Duodenal mucosa (tissue), 2 donors: ENCODE results near the gene ADGRG2.

ENCODE experiments used
- H3K27ac ChIP-seq: one replicate; pipeline ENCODE4 v1.7.0; 2013; ENCODE audit warnings: low read depth, low read length
- H3K27me3 ChIP-seq, 2 donors: one replicate each; pipeline ENCODE4 v1.7.0; 2013; ENCODE audit warnings: low read length in 2 of 2, control low read depth in 1 of 2; ENCODE audit not compliant: insufficient read depth in 2 of 2, control insufficient read depth in 1 of 2
- H3K36me3 ChIP-seq, 2 donors: one replicate each; pipeline ENCODE4 v1.7.0; 2013; ENCODE audit warnings: low read length in 2 of 2, control low read depth in 1 of 2; ENCODE audit not compliant: insufficient read depth in 2 of 2, control insufficient read depth in 1 of 2
- H3K4me1 ChIP-seq, 2 donors: one replicate each; pipeline ENCODE4 v1.7.0; 2013; ENCODE audit warnings: low read length in 2 of 2, control low read depth in 1 of 2; ENCODE audit not compliant: insufficient read depth in 2 of 2, control insufficient read depth in 1 of 2
- H3K4me3 ChIP-seq, 2 donors: one replicate each; pipeline ENCODE4 v1.7.0; 2013; ENCODE audit warnings: low read length in 2 of 2, low read depth in 1 of 2
- H3K9ac ChIP-seq, 2 donors: one replicate each; pipeline ENCODE4 v1.7.0; 2013; ENCODE audit warnings: low read length in 2 of 2, low read depth in 1 of 2
- H3K9me3 ChIP-seq, 2 donors: one replicate each; pipeline ENCODE4 v1.7.0; 2013; ENCODE audit warnings: low read length in 2 of 2, control low read depth in 1 of 2; ENCODE audit not compliant: control insufficient read depth in 1 of 2

Gene ADGRG2

DNA sequence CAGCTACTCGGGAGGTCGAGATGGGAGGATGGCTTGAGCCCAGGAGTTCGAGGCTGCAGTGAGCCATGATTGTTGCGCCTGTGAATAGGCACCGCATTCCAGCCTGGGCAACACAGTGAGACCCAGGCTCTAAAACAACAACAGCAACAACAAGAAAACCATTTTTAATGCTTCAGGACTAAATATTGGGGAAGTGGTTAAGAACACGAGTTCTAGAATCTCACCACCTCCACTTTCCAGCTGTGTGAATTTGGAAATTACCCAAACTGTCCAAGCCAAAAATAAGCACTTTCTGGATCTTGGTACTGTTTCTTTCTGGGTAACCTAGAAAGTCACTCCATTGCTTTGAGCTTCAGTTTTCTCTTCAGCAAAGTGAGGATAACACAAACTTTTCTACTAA lies 63.2 kb downstream of the ADGRG2 start:
- no peaks in the 10 kb centered on the region for H3K36me3 ChIP-seq
- no peaks in the 10 kb centered on the region for H3K9me3 ChIP-seq
- no peaks in the 10 kb centered on the region for H3K27me3 ChIP-seq
- H3K4me1 ChIP-seq = no peaks in the 10 kb centered on the region
- no peak overlapping the region for H3K4me3 ChIP-seq
- no peak overlapping the region for H3K9ac ChIP-seq
- no peak overlapping the region for H3K27ac ChIP-seq

DNA sequence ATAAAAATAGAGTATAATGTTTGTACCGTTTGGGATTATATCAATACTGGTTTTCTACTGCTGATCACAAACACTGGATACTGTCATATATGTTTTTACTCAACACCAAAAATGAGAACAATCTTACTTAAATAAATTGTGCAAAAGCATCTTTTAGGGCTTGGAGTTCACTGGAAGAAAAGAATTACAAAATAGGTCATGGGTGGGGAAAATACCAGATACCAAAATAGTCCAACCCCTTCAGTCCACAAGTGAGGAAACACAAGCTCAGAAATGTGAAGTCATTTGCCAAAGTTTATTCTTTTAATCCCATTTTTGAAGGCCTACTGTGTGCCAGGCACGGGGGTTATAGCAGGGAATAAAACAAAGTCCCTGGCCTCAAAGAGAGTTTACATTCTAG lies 64.4 kb downstream of the ADGRG2 start:
- Histone ChIP-seq H3K27ac (no peak overlapping the region), H3K4me1 (no peaks in the 10 kb centered on the region), H3K9me3 (no peaks in the 10 kb centered on the region), H3K4me3 (no peak overlapping the region), H3K9ac (no peak overlapping the region), H3K27me3 (no peaks in the 10 kb centered on the region), H3K36me3 (no peaks in the 10 kb centered on the region)

DNA sequence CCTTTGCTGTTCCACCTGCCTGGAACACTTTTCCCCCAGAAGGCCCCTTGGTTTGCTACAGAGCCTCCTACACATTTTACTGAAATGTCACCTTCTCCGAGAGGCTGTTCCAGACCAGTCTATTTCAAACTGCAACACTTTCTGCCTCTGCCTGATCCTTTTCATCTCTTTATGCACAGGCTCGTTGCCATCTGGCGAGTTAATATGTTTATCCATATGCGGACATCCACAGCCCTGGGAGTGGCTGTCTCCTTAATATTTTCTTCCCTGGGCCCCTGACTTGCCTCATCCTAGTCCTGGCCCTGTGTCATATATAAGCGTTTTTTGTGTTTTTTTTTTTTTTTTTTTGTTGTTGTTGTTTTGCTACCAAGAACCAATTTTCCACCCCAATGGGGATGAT lies 73.2 kb downstream of the ADGRG2 start:
- Histone ChIP-seq H3K4me1 (no peaks in the 10 kb centered on the region), H3K36me3 (no peaks in the 10 kb centered on the region), H3K27me3 (no peaks in the 10 kb centered on the region), H3K27ac (no peak overlapping the region), H3K9me3 (no peaks in the 10 kb centered on the region), H3K4me3 (no peak overlapping the region), H3K9ac (no peak overlapping the region)

DNA sequence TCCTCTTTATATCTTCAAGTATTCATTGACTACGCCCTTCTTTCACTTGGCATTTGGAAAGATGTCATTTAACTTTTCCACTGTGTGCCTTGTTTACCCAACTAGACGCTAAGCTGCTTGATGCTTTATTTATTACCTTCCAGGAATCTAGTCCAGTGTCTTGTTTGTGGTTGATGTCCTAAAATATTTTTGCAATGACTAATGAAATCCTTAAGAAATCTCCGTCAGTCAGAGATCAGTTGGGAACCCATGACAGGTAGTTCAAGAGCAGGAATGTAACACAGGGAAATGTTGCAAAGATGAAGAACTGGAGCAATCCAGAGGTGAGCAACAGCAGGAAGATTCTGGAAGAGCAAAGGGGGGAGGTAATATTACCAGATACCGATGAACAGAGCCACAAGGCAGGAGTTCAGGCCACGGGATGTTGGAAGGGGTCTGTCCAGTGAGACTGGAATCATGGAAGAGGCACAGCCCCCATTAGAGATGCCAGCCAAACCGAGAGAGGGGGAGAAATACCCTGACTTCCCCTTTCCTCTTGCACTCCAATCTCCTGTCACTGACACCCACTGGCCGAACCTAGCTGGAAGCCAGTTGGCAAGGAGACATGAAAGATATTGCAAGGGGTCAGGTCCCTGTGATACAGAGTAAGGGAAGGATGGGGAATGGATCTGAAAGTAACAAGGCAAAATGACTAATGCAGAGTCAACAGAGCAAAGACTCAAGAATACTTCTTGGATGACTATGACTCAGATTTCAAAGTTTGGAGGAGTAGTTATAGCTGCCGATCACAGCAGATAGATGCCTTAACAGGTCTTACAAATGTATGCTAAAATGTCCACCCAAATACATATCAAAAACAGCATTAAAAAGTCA lies 75.7 kb downstream of the ADGRG2 start:
- no peak overlapping the region for H3K4me3 ChIP-seq
- no peaks in the 10 kb centered on the region for H3K4me1 ChIP-seq
- no peaks in the 10 kb centered on the region for H3K27me3 ChIP-seq
- no peaks in the 10 kb centered on the region for H3K36me3 ChIP-seq
- no peak overlapping the region for H3K9ac ChIP-seq
- H3K9me3 ChIP-seq = no peaks in the 10 kb centered on the region
- no peak overlapping the region for H3K27ac ChIP-seq

DNA sequence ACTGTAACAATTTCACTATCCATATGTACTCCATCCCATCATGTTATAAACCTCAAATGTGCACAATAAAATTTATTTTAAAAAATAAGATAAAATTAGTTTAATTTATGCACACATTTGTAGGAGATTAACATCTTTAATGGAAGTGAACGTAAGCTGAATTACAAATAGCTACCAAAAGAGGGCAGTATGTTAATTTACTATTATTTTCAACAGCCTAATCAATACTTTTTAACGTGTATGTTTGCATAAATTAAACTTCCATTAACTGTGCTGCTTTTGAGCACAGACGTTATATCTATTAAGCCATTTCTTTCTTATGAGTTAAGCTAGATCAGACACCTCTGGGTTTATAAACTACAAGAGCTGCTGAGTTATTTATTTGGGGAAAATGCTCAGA lies 81.9 kb downstream of the ADGRG2 start:
- no peaks in the 10 kb centered on the region for H3K27me3 ChIP-seq
- H3K4me3 ChIP-seq = no peak overlapping the region
- H3K9me3 ChIP-seq = no peaks in the 10 kb centered on the region
- no peaks in the 10 kb centered on the region for H3K36me3 ChIP-seq
- no peak overlapping the region for H3K9ac ChIP-seq
- H3K4me1 ChIP-seq = no peaks in the 10 kb centered on the region
- H3K27ac ChIP-seq = no peak overlapping the region

DNA sequence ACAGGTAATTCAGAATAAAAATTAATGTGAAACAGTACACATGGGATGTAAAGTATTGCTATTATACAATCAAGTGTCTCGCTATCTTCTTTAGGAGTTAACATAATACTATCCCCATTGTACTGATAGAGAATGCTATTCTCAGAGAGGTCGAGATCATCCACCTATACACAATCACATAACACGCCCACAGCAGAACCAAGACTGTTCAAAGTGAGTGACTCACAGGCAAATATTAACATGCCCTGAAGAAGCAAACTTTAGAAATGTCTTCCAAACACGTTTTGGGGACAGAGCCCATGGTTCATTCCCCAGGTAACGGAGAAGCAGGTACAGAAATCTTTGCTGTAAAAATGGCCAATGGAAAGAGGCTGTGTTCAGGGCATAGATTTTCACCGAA lies 88.2 kb downstream of the ADGRG2 start:
- H3K4me1 ChIP-seq = no peaks in the 10 kb centered on the region
- H3K9me3 ChIP-seq = no peaks in the 10 kb centered on the region
- no peak overlapping the region for H3K9ac ChIP-seq
- no peak overlapping the region for H3K4me3 ChIP-seq
- no peaks in the 10 kb centered on the region for H3K36me3 ChIP-seq
- no peaks in the 10 kb centered on the region for H3K27me3 ChIP-seq
- no peak overlapping the region for H3K27ac ChIP-seq

DNA sequence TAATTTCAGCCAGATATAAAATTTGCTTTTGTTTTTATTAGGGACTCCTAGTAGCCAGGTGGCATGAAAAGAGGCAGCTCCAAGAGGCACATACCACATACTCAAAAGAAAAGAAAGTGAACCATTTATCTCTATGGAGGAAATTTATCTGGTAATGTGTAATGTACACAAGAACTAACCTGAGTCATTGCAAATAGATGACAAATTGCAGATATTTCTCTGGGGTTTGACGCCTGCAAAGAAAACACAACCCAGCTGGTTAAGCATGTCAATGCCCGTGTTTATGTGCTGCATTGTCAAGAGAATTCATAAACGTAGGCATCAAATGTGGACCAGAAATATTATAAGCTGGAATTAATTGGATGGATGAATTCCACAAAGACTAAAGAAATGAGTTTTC lies 91.5 kb downstream of the ADGRG2 start:
- Histone ChIP-seq H3K4me3 (no peak overlapping the region), H3K36me3 (no peaks in the 10 kb centered on the region), H3K9ac (no peak overlapping the region), H3K27ac (no peak overlapping the region), H3K4me1 (no peaks in the 10 kb centered on the region), H3K9me3 (no peaks in the 10 kb centered on the region), H3K27me3 (no peaks in the 10 kb centered on the region)

DNA sequence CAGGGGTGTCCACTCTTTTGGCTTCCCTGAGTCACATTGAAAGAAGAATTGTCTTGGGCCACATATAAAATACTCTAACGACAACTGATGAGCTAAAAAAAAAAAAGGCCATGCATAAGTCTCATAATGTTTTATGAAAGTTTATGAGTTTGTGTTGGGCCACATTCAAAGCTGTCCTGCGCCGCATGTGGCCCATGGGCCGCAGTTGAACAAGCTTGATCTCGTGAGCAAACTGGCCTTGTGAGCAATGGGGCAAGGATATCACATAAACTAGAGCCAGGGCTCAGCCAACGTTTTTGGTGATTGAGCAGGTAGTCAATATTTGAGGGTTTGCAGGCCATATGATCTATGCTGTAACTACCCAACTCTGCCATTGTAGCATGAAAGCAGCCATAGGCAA lies 93.7 kb downstream of the ADGRG2 start:
- no peaks in the 10 kb centered on the region for H3K36me3 ChIP-seq
- no peak overlapping the region for H3K9ac ChIP-seq
- no peaks in the 10 kb centered on the region for H3K27me3 ChIP-seq
- H3K4me1 ChIP-seq = no peaks in the 10 kb centered on the region
- H3K27ac ChIP-seq = no peak overlapping the region
- H3K4me3 ChIP-seq = no peak overlapping the region
- H3K9me3 ChIP-seq = no peaks in the 10 kb centered on the region

DNA sequence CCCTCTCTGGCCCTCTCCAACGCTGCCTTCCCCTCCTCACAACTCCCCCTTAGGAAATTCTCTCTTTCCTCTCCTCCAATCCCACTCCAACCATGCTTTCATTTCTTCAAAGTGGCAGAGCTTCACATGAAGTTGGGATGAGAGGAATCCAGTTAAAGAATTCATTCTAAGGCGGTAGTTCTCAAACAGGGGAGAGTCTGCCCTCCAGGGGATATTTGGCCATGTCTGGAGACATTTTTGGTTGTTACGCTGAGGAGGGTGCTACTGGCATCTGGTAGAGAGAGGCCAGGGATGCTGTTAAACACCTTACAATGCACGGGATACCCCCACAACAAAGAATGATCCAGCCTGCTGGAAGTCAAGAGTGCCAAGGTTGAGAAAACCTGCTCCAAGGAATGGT lies 97.9 kb downstream of the ADGRG2 start:
- Histone ChIP-seq H3K9me3 (no peaks in the 10 kb centered on the region), H3K36me3 (no peaks in the 10 kb centered on the region)

DNA sequence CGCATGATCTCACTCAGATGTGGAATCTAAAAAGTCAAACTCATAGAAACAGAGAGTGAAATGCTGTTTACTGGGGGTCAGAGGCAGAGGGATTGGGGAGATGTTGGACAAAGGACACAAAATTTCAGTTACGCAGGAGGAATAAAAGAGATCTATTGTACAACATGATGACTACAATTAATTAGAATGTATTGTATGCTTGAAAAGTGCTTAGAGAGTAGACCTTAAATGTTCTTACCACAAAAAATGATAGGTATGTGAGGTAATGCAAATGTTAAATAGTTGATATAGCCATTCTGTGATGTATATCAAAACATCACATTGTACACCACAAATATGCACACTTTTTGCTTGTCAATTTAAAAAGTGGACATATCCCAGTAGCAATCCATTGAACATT lies 102.3 kb downstream of the ADGRG2 start:
- no peaks in the 10 kb centered on the region for H3K4me1 ChIP-seq

More for the DNA sequence above, 97.9 kb downstream of the ADGRG2 start:
- no peak overlapping the region for H3K27ac ChIP-seq
- H3K9ac ChIP-seq = no peak overlapping the region
- no peaks in the 10 kb centered on the region for H3K27me3 ChIP-seq
- H3K4me3 ChIP-seq = no peak overlapping the region
- H3K4me1 ChIP-seq = no peaks in the 10 kb centered on the region

More for the DNA sequence above, 102.3 kb downstream of the ADGRG2 start:
- no peak overlapping the region for H3K4me3 ChIP-seq
- H3K9me3 ChIP-seq = no peaks in the 10 kb centered on the region
- H3K27ac ChIP-seq = no peak overlapping the region
- H3K27me3 ChIP-seq = no peaks in the 10 kb centered on the region
- H3K9ac ChIP-seq = no peak overlapping the region
- no peaks in the 10 kb centered on the region for H3K36me3 ChIP-seq
